Stimulated activated naive CD8-positive, alpha-beta T cell treated with anti-CD3 and anti-CD28 coated beads, Interleukin-15, amount 100 ng/mL, for 72 hours (primary cell): ENCODE results near the gene SMG6.

ENCODE experiments used
- ATAC-seq: fragments of 150-1000 bp; cut with Tn5 transposase; 2 replicates; pipeline ENCODE4 v1.10.0; 2021; ENCODE audit warnings: mild to moderate bottlenecking, moderate library complexity
- DNase-seq, 2 donors: peaks; one replicate each; pipeline ENCODE4 v3.0.0; 2021 to 2022
- H3K27ac Mint-ChIP-seq, 2 donors: one replicate each; pipeline ENCODE4 v1.8.0; 2022; ENCODE audit warnings: mild to moderate bottlenecking in 2 of 2, mixed read lengths in 2 of 2, moderate library complexity in 2 of 2
- H3K27me3 Mint-ChIP-seq: one replicate; pipeline ENCODE4 v1.8.0; 2022; ENCODE audit warnings: mixed read lengths
- H3K4me1 Mint-ChIP-seq: one replicate; pipeline ENCODE4 v1.8.0; 2022; ENCODE audit warnings: mild to moderate bottlenecking, mixed read lengths
- H3K4me3 Mint-ChIP-seq, 2 donors: one replicate each; pipeline ENCODE4 v1.8.0; 2022; ENCODE audit warnings: mild to moderate bottlenecking in 2 of 2, mixed read lengths in 2 of 2, moderate library complexity in 1 of 2
- H3K9me3 Mint-ChIP-seq, 2 donors: one replicate each; pipeline ENCODE4 v1.8.0; 2022; ENCODE audit warnings: mixed read lengths in 2 of 2

Gene SMG6

DNA sequence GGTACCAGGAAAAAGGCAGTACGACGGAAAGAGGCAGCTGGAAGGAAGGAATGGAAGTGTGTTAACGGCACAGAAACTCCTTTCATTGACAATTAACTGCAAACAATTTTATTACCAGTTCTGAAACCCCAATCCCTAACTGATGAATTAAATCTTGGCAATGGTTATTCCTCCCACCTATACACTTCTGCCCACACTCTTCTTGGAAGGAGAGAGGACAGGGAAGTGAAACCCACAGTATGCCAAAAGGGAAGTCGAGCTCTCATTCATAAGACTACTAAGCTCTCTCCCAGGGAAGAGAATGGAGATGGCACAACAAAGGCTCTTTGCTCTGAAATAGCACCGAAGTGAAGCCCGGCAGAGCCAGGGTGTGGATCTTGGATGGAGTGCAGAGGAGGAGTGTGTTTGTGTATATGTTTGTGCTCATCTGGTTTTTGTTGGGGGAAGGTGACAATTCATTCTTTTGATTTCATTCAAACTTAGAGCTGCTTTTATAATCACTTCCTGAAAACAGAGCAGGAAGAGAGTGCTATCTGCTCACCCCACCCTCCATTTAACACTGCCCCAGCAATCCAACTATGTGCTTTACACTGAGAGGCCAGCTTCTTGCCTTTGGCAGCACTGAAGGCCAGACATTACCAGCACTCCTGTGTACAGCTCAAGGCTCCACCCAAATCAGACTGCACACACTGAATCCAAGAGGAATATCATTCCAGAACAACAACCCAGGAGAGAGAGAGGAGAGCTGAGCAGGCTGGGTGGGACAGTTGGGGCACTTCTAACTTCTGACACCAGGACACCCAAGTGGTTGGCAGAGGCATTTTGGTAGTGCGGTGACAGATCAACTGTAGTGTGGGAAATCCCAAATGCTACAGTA lies 180.0 kb downstream of the SMG6 start:
- Mint-ChIP-seq H3K4me1 (peaks cover 23% of the 10 kb centered on the region), H3K27me3 (no peaks in the 10 kb centered on the region), H3K4me3 (no peak overlapping the region), H3K9me3 (no peaks in the 10 kb centered on the region), H3K27ac (peak overlapping the region; percentile 43 to 51)
- DNase-seq: no peak
- peak; percentile 58 for ATAC-seq

DNA sequence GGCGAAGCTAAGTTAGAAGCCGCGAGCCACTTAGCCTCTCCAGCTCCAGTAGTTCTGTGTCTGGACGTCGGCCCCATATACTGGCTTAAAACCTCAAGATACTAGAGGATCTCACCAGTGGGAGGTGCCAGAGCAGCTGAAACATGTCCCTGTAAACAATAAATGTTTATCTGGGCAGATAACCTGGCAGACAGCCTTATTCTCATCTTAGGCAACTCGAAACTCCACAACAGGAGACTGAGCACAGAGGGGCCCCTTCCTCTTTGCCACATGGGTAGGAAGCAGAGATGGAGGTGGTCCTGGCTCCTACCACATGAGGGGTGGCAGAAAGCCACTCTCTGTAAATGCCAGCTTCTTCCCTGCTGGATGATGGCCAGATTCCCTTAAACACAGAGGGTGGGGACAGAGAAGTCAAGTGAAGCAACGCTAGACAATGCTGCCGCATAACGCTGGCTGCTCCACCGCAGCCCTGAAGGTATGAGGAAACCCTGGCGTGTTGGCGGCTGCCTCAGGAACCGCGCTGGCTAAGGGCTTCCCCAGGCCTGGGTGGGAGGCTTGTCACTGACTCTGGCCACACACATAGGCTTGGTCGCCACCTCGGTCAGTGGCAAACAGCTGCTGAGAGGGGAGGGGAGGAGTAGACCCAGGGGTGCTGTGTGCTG lies 180.8 kb downstream of the SMG6 start:
- Mint-ChIP-seq H3K4me3 (peak overlapping the region in 1 of 2 donors; percentile 43), H3K9me3 (no peaks in the 10 kb centered on the region), H3K27me3 (no peaks in the 10 kb centered on the region), H3K27ac (peak overlapping the region in 1 of 2 donors; percentile 51), H3K4me1 (peaks cover 23% of the 10 kb centered on the region)
- DNase-seq: no peak
- no peak for ATAC-seq

DNA sequence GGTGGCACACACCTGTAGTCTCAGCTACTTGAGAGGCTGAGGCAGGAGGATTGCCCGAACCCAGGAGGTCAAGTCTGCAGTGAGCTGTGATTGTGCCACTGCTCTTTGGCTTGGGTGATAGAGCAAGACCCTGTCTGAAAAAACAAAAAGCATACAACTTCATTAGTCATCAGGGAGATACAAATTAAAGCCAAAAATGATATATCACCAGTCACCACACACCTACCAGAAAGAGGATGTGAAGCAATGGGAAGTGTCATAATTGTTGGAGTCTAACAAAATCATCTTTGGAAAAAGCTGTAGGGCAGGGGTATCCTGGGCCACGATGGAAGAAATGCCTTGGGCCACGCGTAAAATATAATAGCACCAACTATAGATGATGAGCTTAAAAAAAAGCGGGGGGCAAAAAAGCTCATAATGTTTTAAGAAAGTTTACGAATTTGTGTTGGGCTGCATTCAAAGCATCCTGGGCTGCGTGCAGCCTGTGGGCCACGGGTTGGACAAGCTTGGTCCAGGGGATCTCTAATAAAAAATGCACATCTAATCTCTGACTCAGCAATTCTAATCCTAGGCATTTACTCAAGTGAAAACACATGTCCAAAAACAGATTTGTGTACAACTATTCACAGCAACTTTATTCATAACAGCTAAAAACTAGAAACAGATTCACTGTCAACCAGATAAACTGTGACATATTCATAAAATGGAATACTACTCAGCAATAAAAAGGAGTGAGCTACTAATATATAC lies 182.8 kb downstream of the SMG6 start:
- DNase-seq (no peak), ATAC-seq (no peak)
- Mint-ChIP-seq H3K4me3 (no peak overlapping the region), H3K4me1 (peaks cover 23% of the 10 kb centered on the region), H3K27ac (no peak overlapping the region), H3K9me3 (no peaks in the 10 kb centered on the region), H3K27me3 (no peaks in the 10 kb centered on the region)

DNA sequence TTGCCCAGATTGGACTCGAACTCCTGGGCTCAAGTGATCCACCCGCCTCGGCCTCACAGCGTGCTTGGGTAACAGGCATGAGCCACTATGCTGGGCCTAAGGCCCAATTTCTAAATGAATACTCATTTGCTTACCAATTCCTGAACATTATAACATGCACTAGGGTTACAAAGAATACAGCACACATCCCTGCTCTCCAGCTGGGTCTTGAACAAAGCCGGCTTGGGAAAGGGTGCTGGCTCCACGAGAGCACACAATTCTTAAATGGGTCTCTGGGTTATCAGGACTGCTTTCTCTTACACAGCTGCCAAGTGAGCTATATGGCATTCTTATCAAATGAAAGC lies 190.3 kb downstream of the SMG6 start:
- H3K27ac Mint-ChIP-seq: peak overlapping the region in 1 of 2 donors; percentile 77
- no peak for ATAC-seq
- H3K4me1 Mint-ChIP-seq: peaks cover 6% of the 10 kb centered on the region
- H3K27me3 Mint-ChIP-seq: no peaks in the 10 kb centered on the region
- H3K9me3 Mint-ChIP-seq: no peaks in the 10 kb centered on the region
- DNase-seq: no peak
- H3K4me3 Mint-ChIP-seq: no peak overlapping the region

DNA sequence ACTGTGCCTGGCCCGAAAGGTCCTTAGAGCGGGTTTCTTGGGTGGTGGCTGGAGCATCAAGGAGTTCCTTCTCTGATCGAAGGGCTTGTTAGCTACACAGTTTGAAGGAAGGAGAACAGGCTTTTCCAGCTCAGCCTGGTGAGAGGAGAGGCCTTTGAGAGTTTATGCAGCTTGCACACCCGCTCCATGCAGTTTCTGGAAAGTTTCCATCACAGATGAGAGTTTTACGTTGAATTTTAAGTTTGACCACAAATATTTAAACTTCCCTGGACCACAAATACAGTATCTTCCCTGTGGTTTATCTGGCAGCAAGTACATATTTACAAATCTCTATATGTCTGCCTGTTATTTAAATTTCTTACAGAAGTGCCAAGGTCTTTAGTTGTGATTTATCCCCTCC lies 191.9 kb downstream of the SMG6 start:
- Mint-ChIP-seq H3K9me3 (no peaks in the 10 kb centered on the region), H3K4me1 (peaks cover 6% of the 10 kb centered on the region), H3K27ac (no peak overlapping the region), H3K27me3 (no peaks in the 10 kb centered on the region), H3K4me3 (no peak overlapping the region)
- no peak for ATAC-seq
- no peak for DNase-seq

DNA sequence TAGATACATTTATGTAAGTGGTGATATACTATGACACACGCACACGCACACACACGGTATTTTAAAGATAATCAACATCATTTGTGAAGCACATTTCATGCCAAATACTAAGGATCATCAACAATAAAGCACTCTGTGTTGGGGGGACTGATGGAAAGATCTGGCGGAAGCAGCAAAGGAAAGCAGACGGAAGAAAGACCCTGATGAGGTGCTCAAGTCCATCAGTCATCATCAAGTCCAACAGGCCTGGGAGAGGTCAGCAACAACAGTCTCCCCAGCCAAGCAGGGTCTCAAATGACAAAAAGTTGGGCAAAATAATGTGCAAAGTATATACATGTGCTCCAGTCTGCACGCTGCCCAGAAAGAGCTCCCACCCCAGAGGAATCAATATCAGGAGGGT lies 193.1 kb downstream of the SMG6 start:
- ATAC-seq: no peak
- no peak for DNase-seq
- Mint-ChIP-seq H3K4me1 (peaks cover 17% of the 10 kb centered on the region), H3K9me3 (no peaks in the 10 kb centered on the region), H3K4me3 (no peak overlapping the region), H3K27ac (no peak overlapping the region), H3K27me3 (no peaks in the 10 kb centered on the region)

DNA sequence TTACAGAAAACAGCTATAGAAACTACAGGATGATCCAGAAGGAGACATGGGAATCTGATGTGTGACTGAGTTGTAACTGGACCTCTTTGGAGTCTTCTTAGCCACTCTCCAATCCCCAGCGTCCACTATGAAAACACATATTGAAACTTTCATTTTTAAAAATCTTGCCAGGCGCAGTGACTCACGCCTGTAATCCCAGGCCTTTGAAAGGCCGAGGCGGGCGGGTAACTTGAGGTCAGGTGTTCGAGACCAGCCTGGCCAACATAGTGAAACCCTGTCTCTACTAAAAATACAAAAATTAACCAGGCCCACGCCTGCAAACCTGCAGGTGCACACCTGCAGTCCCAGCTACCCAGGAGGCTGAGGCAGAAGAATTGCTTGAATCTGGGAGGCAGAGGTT lies 195.4 kb downstream of the SMG6 start:
- H3K9me3 Mint-ChIP-seq: no peaks in the 10 kb centered on the region
- no peaks in the 10 kb centered on the region for H3K27me3 Mint-ChIP-seq
- ATAC-seq: no peak
- H3K27ac Mint-ChIP-seq: no peak overlapping the region
- DNase-seq: no peak
- H3K4me3 Mint-ChIP-seq: no peak overlapping the region
- H3K4me1 Mint-ChIP-seq: peaks cover 28% of the 10 kb centered on the region

DNA sequence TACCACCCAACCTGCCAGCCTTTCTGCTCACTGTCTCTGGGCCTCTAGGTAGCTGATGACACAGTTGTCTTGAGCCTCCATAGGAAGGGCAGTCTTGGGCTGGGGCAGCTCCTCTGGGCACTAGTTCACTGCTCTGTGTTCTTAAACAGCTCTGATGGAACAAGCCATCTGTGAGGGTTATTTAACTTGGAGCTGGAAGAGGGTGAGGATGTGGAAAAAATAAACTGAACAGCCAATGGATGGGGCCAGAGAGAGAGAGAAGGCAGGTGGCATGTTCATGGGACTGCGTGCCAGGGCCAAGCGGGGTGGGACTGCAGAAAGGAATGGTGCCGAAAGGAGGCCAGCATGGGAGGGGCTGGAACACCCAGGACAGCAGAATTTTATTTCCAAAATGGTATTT lies 196.1 kb downstream of the SMG6 start:
- no peak overlapping the region for H3K27ac Mint-ChIP-seq
- no peaks in the 10 kb centered on the region for H3K9me3 Mint-ChIP-seq

DNA sequence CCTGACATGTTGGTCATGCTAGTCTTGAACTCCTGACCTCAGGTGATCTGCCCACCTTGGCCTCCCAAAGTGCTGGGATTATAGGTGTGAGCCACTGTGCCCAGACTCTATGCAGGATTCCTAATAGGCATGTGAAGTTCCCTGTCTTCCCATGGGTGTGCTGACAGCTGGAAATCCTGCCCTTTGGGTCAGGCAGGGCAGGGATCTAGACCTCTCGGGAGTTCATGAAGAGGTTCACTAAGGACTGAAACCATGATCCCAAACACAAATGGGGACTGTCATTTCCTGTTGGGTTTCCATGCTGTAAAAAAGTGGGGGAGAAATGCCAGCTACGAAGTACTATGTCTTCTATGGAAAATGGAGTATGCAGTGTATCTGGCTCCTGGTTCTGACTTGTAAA lies 196.5 kb downstream of the SMG6 start:
- H3K27me3 Mint-ChIP-seq: no peaks in the 10 kb centered on the region
- no peaks in the 10 kb centered on the region for H3K9me3 Mint-ChIP-seq
- no peak overlapping the region for H3K4me3 Mint-ChIP-seq
- H3K27ac Mint-ChIP-seq: no peak overlapping the region
- no peak for ATAC-seq
- DNase-seq: no peak
- peaks cover 32% of the 10 kb centered on the region for H3K4me1 Mint-ChIP-seq

More for the DNA sequence above, 196.1 kb downstream of the SMG6 start:
- H3K4me1 Mint-ChIP-seq: peaks cover 30% of the 10 kb centered on the region
- DNase-seq (no peak), ATAC-seq (no peak)
- H3K27me3 Mint-ChIP-seq: no peaks in the 10 kb centered on the region
- no peak overlapping the region for H3K4me3 Mint-ChIP-seq

DNA sequence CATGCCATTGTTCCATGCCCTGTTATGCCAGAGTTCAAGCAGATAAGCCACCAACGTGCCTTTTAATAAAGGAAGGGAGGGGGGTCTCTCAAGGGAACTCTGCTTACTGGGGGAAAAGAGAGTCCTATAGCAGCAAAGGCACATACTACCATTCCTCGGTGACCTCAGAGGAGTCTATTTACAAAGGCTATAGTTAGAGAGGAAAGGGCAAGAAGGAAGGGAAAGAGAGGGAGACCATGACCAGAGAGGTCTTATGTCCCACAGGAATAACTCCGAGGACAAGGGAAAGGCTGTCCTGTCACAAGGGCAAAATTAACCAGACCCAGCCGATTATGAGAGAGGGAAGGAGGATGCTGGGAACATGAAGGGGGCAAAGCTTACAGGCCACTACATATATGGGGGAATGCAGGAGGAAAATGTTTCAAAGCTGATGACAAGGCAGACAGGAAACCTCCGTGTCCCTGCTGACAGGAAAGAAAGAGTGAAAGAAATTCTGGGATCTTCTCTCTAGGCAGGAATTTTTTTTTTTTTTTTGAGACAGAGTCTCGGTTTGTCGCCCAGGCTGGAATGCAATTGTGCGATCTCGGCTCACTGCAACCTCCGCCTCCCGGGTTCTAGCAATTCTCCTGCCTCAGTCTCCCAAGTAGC lies 197.2 kb downstream of the SMG6 start:
- Mint-ChIP-seq H3K4me3 (no peak overlapping the region), H3K27me3 (no peaks in the 10 kb centered on the region), H3K4me1 (peaks cover 38% of the 10 kb centered on the region), H3K9me3 (no peaks in the 10 kb centered on the region), H3K27ac (no peak overlapping the region)
- no peak for DNase-seq
- no peak for ATAC-seq

DNA sequence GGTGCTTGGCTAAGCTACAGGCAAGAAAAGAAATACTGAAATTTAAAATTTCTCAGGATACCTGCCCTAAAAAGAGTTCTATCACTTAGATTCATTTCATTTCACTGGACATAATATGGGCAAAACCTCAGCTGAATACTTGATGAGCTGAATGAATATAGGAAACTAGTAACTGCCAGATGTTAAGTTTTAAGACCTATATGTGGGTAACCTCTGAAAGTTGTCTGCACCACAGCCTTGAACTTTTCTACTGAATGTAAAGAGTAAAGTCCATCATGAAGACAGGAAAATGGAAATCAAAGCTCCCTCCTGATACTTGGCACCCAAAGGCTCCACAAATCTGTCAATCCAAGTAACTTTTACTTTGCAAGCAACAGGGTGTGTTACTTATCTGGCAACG lies 197.9 kb downstream of the SMG6 start:
- Mint-ChIP-seq H3K4me1 (peaks cover 44% of the 10 kb centered on the region), H3K4me3 (no peak overlapping the region), H3K27me3 (no peaks in the 10 kb centered on the region), H3K27ac (no peak overlapping the region), H3K9me3 (no peaks in the 10 kb centered on the region)
- DNase-seq: no peak
- no peak for ATAC-seq

DNA sequence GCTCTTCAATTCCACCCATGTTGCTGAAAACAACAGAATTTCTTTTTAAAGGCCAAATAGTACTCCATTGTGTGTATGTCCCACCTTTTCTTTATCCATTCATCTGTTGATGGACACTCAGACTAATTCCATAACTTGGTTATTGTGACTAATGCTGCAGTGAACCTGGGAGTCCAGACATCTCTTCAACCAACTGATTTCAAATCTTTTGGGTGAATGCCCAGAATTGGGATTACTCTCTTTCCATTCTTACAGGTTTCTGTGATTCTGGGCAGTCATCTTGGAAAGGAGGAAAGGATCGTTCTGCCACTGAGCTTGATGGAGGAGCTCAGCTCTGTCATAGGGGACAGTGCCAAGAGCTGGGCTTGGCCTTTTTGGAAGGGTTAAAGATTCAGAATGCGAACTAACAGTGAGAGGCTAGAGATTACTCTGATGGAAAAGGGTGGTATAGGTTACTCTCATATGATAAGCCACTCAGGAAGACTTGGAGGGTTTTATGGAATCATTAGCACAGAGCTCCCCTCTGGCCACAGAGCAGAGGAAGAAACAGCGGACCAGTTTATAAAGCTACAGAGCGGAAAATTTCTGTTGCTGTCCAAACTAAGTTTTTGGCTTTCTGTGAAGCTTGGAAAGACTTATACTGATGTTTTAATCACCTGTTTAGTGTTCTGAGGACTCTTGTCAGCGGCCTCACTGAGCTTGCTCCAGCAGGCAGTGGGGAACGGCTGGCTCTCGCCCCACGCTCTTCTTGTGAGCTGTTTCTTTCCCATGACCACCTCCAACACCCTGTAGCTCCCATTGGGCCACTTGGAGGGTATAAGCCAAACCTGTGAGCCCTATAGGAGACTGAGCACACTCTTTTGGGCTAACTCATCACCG lies 200.4 kb downstream of the SMG6 start:
- no peaks in the 10 kb centered on the region for H3K27me3 Mint-ChIP-seq
- no peaks in the 10 kb centered on the region for H3K9me3 Mint-ChIP-seq
- ATAC-seq (no peak), DNase-seq (no peak)
- peaks cover 44% of the 10 kb centered on the region for H3K4me1 Mint-ChIP-seq
- H3K27ac Mint-ChIP-seq: peak overlapping the region in 1 of 2 donors; percentile 23
- no peak overlapping the region for H3K4me3 Mint-ChIP-seq

DNA sequence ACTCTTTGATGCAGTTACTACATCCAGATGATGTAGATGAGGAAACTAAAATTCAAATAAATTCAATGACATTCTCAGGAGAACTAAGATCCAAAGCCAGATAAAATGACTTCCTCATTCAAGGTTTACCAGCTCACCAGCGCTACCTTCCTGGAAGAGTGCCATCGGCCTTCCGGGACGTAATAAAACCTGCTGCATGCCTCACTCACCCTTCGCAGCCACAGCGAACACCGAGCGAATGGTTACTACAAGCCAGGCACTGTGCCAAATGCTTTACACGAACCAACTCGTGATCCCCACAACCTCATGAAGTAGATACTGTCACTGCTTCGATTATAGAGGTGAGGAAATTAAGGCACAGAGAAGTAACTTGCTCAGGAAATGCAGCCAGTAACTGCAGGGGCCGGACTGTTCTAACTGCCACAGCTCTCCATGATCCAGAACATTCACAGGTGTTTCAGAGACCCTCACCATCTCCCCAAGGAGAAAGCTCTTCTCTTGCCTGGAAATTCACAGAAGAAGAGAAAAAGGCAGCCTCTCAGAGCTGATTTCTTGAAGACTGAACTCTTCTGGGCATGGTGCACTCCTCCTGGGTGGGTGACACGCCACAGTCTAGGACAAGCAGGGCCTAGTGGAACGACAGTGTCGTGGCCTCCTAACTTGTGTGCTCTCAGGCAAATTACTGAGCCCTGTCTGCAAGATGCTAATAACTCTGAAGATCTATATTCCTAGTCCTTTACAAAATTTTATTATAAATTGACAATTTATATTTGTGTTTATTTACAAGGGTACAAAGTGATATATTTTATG lies 201.9 kb downstream of the SMG6 start:
- DNase-seq (peak in 1 of 2 donors; percentile 70), ATAC-seq (peak; percentile 92)
- Mint-ChIP-seq H3K27me3 (no peaks in the 10 kb centered on the region), H3K27ac (peak overlapping the region; percentile 26 to 54), H3K4me1 (peaks cover 50% of the 10 kb centered on the region), H3K4me3 (peak overlapping the region; percentile 31 to 33), H3K9me3 (no peaks in the 10 kb centered on the region)

DNA sequence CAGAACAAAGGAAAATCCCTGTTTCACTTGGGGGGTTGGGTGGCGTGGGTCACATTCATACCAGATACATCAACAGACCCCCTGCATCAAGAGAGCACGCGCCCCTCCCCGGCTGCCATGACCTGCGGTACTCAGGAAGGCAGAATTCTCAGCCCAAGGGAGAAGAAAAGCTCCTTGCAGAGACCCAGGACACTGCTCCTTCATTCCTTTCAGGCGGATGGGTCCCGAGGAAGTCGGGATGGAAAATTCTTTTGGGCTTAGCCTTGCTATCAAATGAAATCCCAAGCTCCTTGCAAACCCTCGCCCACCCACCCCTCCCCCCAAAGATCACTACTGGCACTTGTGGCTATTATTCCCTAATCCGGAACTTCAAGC lies 208.1 kb downstream of the SMG6 start:
- H3K9me3 Mint-ChIP-seq: no peaks in the 10 kb centered on the region
- no peak overlapping the region for H3K27ac Mint-ChIP-seq
- H3K27me3 Mint-ChIP-seq: no peaks in the 10 kb centered on the region
- peaks cover 28% of the 10 kb centered on the region for H3K4me1 Mint-ChIP-seq
- no peak overlapping the region for H3K4me3 Mint-ChIP-seq
- ATAC-seq: no peak
- DNase-seq: no peak
